GM12872 (cell line): Measurements from ENCODE around the gene RNF38.

Experiments used
- CTCF ChIP-seq: IDR thresholded peaks from 3 replicates; pipeline ENCODE4 v1.5.1; 2011; ENCODE audit warnings: low read depth, mild to moderate bottlenecking, low read length, moderate library complexity; ENCODE audit not compliant: insufficient read depth

The RNF38 gene

DNA sequence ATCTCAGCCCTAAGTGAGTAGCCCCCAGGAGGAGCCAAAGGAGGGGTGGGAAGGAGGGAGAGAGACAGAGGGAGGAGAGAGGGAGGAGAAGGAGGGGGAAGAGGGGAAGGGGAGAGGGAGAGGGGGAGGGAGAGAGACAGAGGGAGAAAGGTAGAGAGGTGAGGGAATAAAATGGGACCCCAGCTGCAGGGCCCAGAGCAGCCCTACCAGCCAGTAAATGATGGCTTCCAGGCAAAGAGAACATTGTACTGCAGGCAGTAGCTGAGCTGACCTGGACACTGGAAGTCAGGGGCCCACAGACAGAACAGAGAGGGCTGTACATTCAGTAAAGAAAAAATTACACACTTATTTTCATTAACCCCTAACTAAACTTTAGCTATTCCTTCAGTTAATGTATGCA is 84.0 kb downstream of the RNF38 start:
- TF ChIP-seq CTCF = no peak

- TF ChIP-seq CTCF = no peak
These were observed 84.8 kb downstream of the RNF38 start for GRCh38 chr9:36315283-36315682.

DNA sequence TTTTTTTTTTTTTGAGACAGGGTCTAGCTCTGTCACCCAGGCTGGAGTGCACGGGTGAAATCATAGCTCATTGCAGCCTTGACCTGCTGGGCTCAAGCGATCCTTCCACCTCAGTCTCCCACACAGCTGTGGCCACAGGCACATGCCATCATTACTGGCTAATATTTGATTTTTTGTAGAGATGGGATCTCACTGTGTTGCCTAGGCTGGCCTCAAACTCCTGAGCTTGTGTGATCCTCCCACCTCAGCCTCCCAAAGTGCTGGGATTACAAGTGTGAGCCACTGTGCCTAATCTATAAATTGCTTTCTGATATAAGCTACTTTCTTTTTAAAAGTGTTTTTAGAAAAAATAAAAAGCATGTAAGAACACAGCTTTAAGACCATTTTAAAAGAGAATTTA is 85.3 kb downstream of the RNF38 start:
- TF ChIP-seq CTCF = no peak

- TF ChIP-seq CTCF = no peak
These were observed 93.4 kb downstream of the RNF38 start for GRCh38 chr9:36306471-36307306.

GRCh38 chr9:36301227-36301626 is 98.8 kb downstream of the RNF38 start:
- TF ChIP-seq CTCF = no peak

DNA sequence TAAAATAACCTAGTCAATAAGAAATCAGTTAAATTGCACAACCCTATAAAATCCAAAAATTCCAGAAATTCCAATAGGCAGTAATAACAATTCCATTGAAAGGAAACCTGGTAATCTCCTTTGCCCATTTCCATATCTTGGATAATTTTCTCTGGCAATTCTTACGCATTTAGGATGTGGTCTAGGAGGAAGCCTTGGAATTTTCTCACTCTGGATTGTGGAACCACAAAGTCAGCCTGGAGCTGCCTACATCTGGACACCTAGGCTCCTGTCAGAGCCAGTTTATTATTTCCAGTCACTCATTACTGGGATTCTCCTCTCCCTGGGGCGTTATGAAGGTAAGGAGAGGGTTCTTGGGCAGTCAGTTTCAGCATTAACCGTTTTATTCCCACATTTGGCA is 101.5 kb downstream of the RNF38 start:
- no peak for TF ChIP-seq CTCF

- TF ChIP-seq CTCF = no peak
These were observed 102.3 kb downstream of the RNF38 start for GRCh38 chr9:36297798-36298197.
